H9 (cell line): Measurements from ENCODE around the gene IFRD2. TPM values are rescaled to one million over a fixed set of nuclear protein-coding genes. Genes with fewer than 3 reads are reported as not detected.

Source experiments
- DNase-seq: peaks from one replicate; pipeline ENCODE4 v3.0.0-alpha.2; 2017
- H2AFZ ChIP-seq: one replicate; pipeline ENCODE4 v1.6.1; 2013; ENCODE audit warnings: mild to moderate bottlenecking, low read length, control low read depth, moderate library complexity
- H2AK5ac ChIP-seq: 2 replicates; pipeline ENCODE4 v1.6.1; 2013; ENCODE audit warnings: low read length, control low read depth, mixed read lengths; ENCODE audit not compliant: insufficient read length
- H2BK120ac ChIP-seq: one replicate; pipeline ENCODE4 v1.6.1; 2013; ENCODE audit warnings: low read depth, mild to moderate bottlenecking, low read length, control low read depth, inconsistent platforms; ENCODE audit not compliant: poor library complexity, severe bottlenecking
- H2BK12ac ChIP-seq: 2 replicates; pipeline ENCODE4 v1.6.1; 2013; ENCODE audit warnings: low read length, control low read depth, mixed read lengths, low read depth; ENCODE audit not compliant: insufficient read length
- H2BK15ac ChIP-seq: 2 replicates; pipeline ENCODE4 v1.6.1; 2013; ENCODE audit warnings: low read depth, low read length, control low read depth
- H2BK20ac ChIP-seq: one replicate; pipeline ENCODE4 v1.6.1; 2013; ENCODE audit warnings: low read depth, mild to moderate bottlenecking, low read length, control low read depth, inconsistent platforms; ENCODE audit not compliant: poor library complexity, severe bottlenecking
- H2BK5ac ChIP-seq: 2 replicates; pipeline ENCODE4 v1.6.1; 2013; ENCODE audit warnings: low read length, control low read depth, mixed read lengths; ENCODE audit not compliant: insufficient read length
- H3K14ac ChIP-seq: 2 replicates; pipeline ENCODE4 v1.6.1; 2013; ENCODE audit warnings: low read length, control low read depth; ENCODE audit not compliant: insufficient read depth
- H3K18ac ChIP-seq: 2 replicates; pipeline ENCODE4 v1.6.1; 2013; ENCODE audit warnings: low read depth, mild to moderate bottlenecking, mixed read lengths, low read length, control low read depth; ENCODE audit not compliant: insufficient read length
- H3K23ac ChIP-seq: 2 replicates; pipeline ENCODE4 v1.6.1; 2013; ENCODE audit warnings: low read length, control low read depth, mixed read lengths, low read depth; ENCODE audit not compliant: insufficient read length
- H3K23me2 ChIP-seq: 2 replicates; pipeline ENCODE4 v1.6.1; 2013; ENCODE audit warnings: low read depth, mild to moderate bottlenecking, mixed read lengths, low read length, control low read depth; ENCODE audit not compliant: insufficient read length, poor library complexity, severe bottlenecking
- H3K27ac ChIP-seq: 2 replicates; pipeline ENCODE4 v1.5.1; 2013; ENCODE audit warnings: low read length, control low read depth, mixed read lengths, low read depth; ENCODE audit not compliant: insufficient read length
- H3K27me3 ChIP-seq: 2 replicates; pipeline ENCODE4 v1.6.1; 2013; ENCODE audit warnings: low read length, control low read depth, inconsistent platforms; ENCODE audit not compliant: insufficient read depth
- H3K4ac ChIP-seq: 2 replicates; pipeline ENCODE4 v1.6.1; 2013; ENCODE audit warnings: low read depth, mild to moderate bottlenecking, control low read depth, inconsistent platforms, low read length, moderate library complexity
- H3K4me1 ChIP-seq: 2 replicates; pipeline ENCODE4 v1.6.1; 2013; ENCODE audit warnings: low read length, control low read depth, inconsistent platforms; ENCODE audit not compliant: insufficient read depth
- H3K4me2 ChIP-seq: 2 replicates; pipeline ENCODE4 v1.6.1; 2013; ENCODE audit warnings: low read length, control low read depth, mixed read lengths; ENCODE audit not compliant: insufficient read length, insufficient read depth
- H3K56ac ChIP-seq: 2 replicates; pipeline ENCODE4 v1.6.1; 2013; ENCODE audit warnings: low read depth, mild to moderate bottlenecking, mixed read lengths, low read length, control low read depth; ENCODE audit not compliant: insufficient read length
- H3K79me1 ChIP-seq: 2 replicates; pipeline ENCODE4 v1.6.1; 2013; ENCODE audit warnings: low read depth, mild to moderate bottlenecking, moderate library complexity, low read length, control low read depth, inconsistent platforms; ENCODE audit not compliant: insufficient read depth, poor library complexity, severe bottlenecking
- H3K79me2 ChIP-seq: 2 replicates; pipeline ENCODE4 v1.6.1; 2013; ENCODE audit warnings: low read length, control low read depth, inconsistent platforms; ENCODE audit not compliant: insufficient read depth
- H3K9ac ChIP-seq: 2 replicates; pipeline ENCODE4 v1.6.1; 2013; ENCODE audit warnings: low read length, control low read depth, mixed read lengths; ENCODE audit not compliant: insufficient read length; ENCODE audit errors: extremely low read depth
- H3K9me3 ChIP-seq: one replicate; pipeline ENCODE4 v1.6.1; 2013; ENCODE audit warnings: low read depth, low read length, inconsistent platforms; ENCODE audit not compliant: control insufficient read depth
- H3T11ph ChIP-seq: one replicate; pipeline ENCODE4 v1.6.1; 2013; ENCODE audit warnings: mild to moderate bottlenecking, low read length, control low read depth, inconsistent platforms
- H4K20me1 ChIP-seq: one replicate; pipeline ENCODE4 v1.6.1; 2013; ENCODE audit not compliant: control insufficient read depth, insufficient read length, insufficient read depth
- H4K5ac ChIP-seq: 2 replicates; pipeline ENCODE4 v1.6.1; 2013; ENCODE audit warnings: low read depth, mild to moderate bottlenecking, mixed read lengths, low read length, control low read depth; ENCODE audit not compliant: insufficient read length
- H4K8ac ChIP-seq: replicated peaks from 2 replicates; pipeline ENCODE4 v1.6.1; 2013; ENCODE audit warnings: low read length, control low read depth, mixed read lengths, low read depth; ENCODE audit not compliant: insufficient read length
- H4K91ac ChIP-seq: 2 replicates; pipeline ENCODE4 v1.6.1; 2013; ENCODE audit warnings: low read depth, mild to moderate bottlenecking, moderate library complexity, mixed read lengths, low read length, control low read depth; ENCODE audit not compliant: insufficient read length
- H3K27ac Mint-ChIP-seq, 3 experiments: 2 replicates in 2 of 3; 3 replicates in 1 of 3; pipeline ENCODE4 v1.8.0; 2020 to 2021; ENCODE audit warnings: mixed read lengths in 3 of 3, mild to moderate bottlenecking in 1 of 3, moderate library complexity in 1 of 3
- H3K27me3 Mint-ChIP-seq: 2 replicates; pipeline ENCODE4 v1.8.0; 2021; ENCODE audit warnings: low read depth, mild to moderate bottlenecking, moderate library complexity, mixed read lengths
- H3K36me3 Mint-ChIP-seq, 3 experiments: 2 replicates in 2 of 3; 3 replicates in 1 of 3; pipeline ENCODE4 v1.8.0; 2020 to 2021; ENCODE audit warnings: low read depth in 3 of 3, mixed read lengths in 3 of 3; ENCODE audit not compliant: insufficient read depth in 1 of 3
- H3K4me1 Mint-ChIP-seq, 2 experiments: 2 replicates each; pipeline ENCODE4 v1.8.0; 2020; ENCODE audit warnings: mixed read lengths in 2 of 2
- H3K4me3 Mint-ChIP-seq, 2 experiments: 2 replicates in 1 of 2; 3 replicates in 1 of 2; pipeline ENCODE4 v1.8.0; 2020 to 2021; ENCODE audit warnings: mild to moderate bottlenecking in 2 of 2, mixed read lengths in 2 of 2, moderate library complexity in 1 of 2
- H3K9me3 Mint-ChIP-seq, 2 experiments: 2 replicates in 1 of 2; 3 replicates in 1 of 2; pipeline ENCODE4 v1.8.0; 2020; ENCODE audit warnings: mild to moderate bottlenecking in 2 of 2, mixed read lengths in 2 of 2, moderate library complexity in 1 of 2
- CTCF ChIP-seq: fragments of 200-600 bp; sonication (generic); conservative IDR thresholded peaks from 3 replicates; pipeline ENCODE4 v1.8.0; 2021; ENCODE audit warnings: antibody characterized with exemption, mild to moderate bottlenecking
- WGBS: extraction: QIAGEN DNeasy Blood & Tissue Kit; methylation state at CpG from one replicate; pipeline ENCODE4 v1.1.7; 2013; ENCODE audit warnings: missing lambda C conversion rate, low lambda C conversion rate, mixed read lengths; ENCODE audit not compliant: insufficient read length; ENCODE audit errors: extremely low coverage; 5-methylcytosine and 5-hydroxymethylcytosine counted together
- total RNA-seq: library from RNA; stranded (reverse); gene quantifications from 2 replicates; pipeline ENCODE4 v1.2.1, GENCODE V29; 2021

IFRD2 gene
- total RNA-seq, 1 experiment from 2014 or later: 109 TPM

DNA sequence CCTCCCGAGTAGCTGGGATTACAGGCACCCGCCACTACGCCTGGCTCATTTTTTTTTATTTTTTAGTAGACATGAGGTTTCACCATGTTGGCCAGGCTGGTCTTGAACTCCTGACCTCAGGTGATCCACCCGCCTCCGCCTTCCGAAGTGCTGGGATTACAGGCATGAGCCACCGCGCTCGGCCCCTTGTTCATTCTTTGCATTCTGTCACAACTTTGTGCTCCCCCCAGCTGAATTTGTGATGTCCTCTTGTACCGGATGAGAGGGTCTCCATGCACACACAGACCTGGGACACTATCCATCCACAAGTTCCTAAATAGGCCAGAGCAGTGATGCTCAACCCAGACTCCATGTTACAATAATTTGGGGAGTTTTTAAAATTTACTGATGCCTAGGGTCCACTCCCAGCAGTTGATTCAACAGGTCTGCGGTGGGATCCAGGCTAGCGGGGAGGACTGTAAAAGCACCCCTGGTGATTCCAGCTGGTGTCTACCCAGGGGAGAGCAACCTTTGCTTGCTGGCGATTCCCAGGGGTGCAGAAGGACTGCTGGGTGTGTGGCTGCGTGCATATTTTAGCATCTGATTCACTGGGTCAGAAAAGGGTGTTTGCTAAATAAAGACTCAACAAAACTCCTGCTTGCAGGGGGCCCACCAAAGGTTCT is 47.4 kb upstream of the IFRD2 start:
- no peak overlapping the region for H4K8ac ChIP-seq
- Mint-ChIP-seq H3K9me3 (no peaks in the 10 kb centered on the region; a peak in 1 of 5 replicates), H3K36me3 (peaks cover 0 to 2% (median 2%) of the 10 kb centered on the region in 3 experiments; a peak in 5 of 7 replicates), H3K27me3 (peaks cover 60% of the 10 kb centered on the region), H3K27ac (no peak overlapping the region), H3K4me3 (peak overlapping the region; percentile 33 to 63; a peak in 4 of 5 replicates), H3K4me1 (peaks cover 25 to 39% of the 10 kb centered on the region in 2 experiments)
- H3K27ac ChIP-seq: no peak overlapping the region
- no peak overlapping the region for H3K23ac ChIP-seq
- no peak overlapping the region for H3K9ac ChIP-seq
- H4K91ac ChIP-seq: no peak overlapping the region
- H3K4me1 ChIP-seq: no peaks in the 10 kb centered on the region; the same call in 1 of the 2 replicates
- H2BK120ac ChIP-seq: no peak overlapping the region
- H3K79me1 ChIP-seq: no peaks in the 10 kb centered on the region
- H3K4ac ChIP-seq: no peak overlapping the region
- H3K9me3 ChIP-seq: no peaks in the 10 kb centered on the region
- peaks cover 13% of the 10 kb centered on the region; the same call in 1 of the 2 replicates for H3K27me3 ChIP-seq
- H2AK5ac ChIP-seq: no peak overlapping the region
- H2AFZ ChIP-seq: no peak overlapping the region
- no peak overlapping the region for H3T11ph ChIP-seq
- H2BK15ac ChIP-seq: no peak overlapping the region
- WGBS: no CpG with 5 or more reads among the region's 14 CpGs
- H4K20me1 ChIP-seq: no peaks in the 10 kb centered on the region
- H4K5ac ChIP-seq: no peak overlapping the region
- no peak overlapping the region for H3K18ac ChIP-seq
- H3K79me2 ChIP-seq: peaks cover 5% of the 10 kb centered on the region; the same call in 1 of the 2 replicates
- H2BK5ac ChIP-seq: no peak overlapping the region
- H2BK12ac ChIP-seq: no peak overlapping the region
- TF ChIP-seq CTCF: no peak
- no peak overlapping the region for H3K56ac ChIP-seq
- H3K23me2 ChIP-seq: peaks cover 24% of the 10 kb centered on the region
- H2BK20ac ChIP-seq: no peak overlapping the region
- DNase-seq: no peak
- no peak overlapping the region for H3K14ac ChIP-seq
- peak overlapping the region; percentile 61 for H3K4me2 ChIP-seq
